Fibroblast of villous mesenchyme (primary cell): ENCODE results near the gene NOCT. TPM values are rescaled to one million over a fixed set of nuclear protein-coding genes. Genes with fewer than 3 reads are reported as not detected.

Experiments
- DNase-seq: peaks from one replicate; pipeline ENCODE4 v3.0.0-alpha.2; 2010; ENCODE audit warnings: low read depth
- H3K4me3 ChIP-seq: 2 replicates; pipeline ENCODE4 v1.5.1; 2011; ENCODE audit warnings: low read depth, mild to moderate bottlenecking, low read length
- CTCF ChIP-seq: IDR thresholded peaks from 2 replicates; pipeline ENCODE4 v1.5.1; 2012; ENCODE audit warnings: low read depth, mild to moderate bottlenecking, low read length; ENCODE audit not compliant: insufficient read depth
- small RNA-seq: library from RNA; depleted of rRNA; stranded (forward); fragments of <200 nt; gene quantifications from one replicate; pipeline ENCODE3, GENCODE V24; 2012
- total RNA-seq: library from RNA; depleted of rRNA; stranded (reverse); fragments of >200 nt; gene quantifications from 2 replicates; pipeline ENCODE4 v1.2.3, GENCODE V29; 2012

The NOCT gene
- total RNA-seq, 1 donor: 61.7 TPM

GRCh38 chr4:139084804-139085093, 69.2 kb downstream of the NOCT start:
- no peak for TF ChIP-seq CTCF
- H3K4me3 ChIP-seq: peak overlapping the region; percentile 99
- DNase-seq: no peak

- TF ChIP-seq CTCF: peak; percentile 31
- H3K4me3 ChIP-seq: peak overlapping the region; percentile 99
- peak; percentile 30 for DNase-seq
Measured at GRCh38 chr4:139085141-139085540, 69.6 kb downstream of the NOCT start.

- TF ChIP-seq CTCF: no peak
- DNase-seq: no peak
- no peak overlapping the region for H3K4me3 ChIP-seq
Measured at GRCh38 chr4:139092271-139092670, 76.7 kb downstream of the NOCT start.

Small RNA genes within 50 kb of the gene (small RNA-seq; reads per million reads assigned to genes)
- not detected for gene RNU6-531P

Other genes with a start within 250 kb of the NOCT start
- gene ELF2, start 161.4 kb downstream of the NOCT start, total RNA-seq: 40.3 and 45.8 TPM in 2 replicates